Mesendoderm (in vitro differentiated cells): Measurements from ENCODE around the gene ZNF792.
"Not testable (repeated sequence)": the region's sequence is repeated elsewhere in the genome, so short reads cannot be mapped to it uniquely, and the experiment has no call there.

Experiments used
- DNase-seq: peaks from one replicate; pipeline ENCODE4 v3.0.0; 2013
- H2AK5ac ChIP-seq: 2 replicates; pipeline ENCODE4 v1.6.1; 2013; ENCODE audit warnings: low read length, inconsistent platforms
- H2BK120ac ChIP-seq: 2 replicates; pipeline ENCODE4 v1.6.1; 2013; ENCODE audit warnings: low read depth, mild to moderate bottlenecking, low read length, moderate library complexity, mixed read lengths
- H2BK15ac ChIP-seq: replicated peaks from 2 replicates; pipeline ENCODE4 v1.6.1; 2013; ENCODE audit warnings: low read depth, mild to moderate bottlenecking, moderate library complexity
- H2BK5ac ChIP-seq: 2 replicates; pipeline ENCODE4 v1.6.1; 2013; ENCODE audit warnings: low read length, inconsistent platforms
- H3K18ac ChIP-seq: 2 replicates; pipeline ENCODE4 v1.6.1; 2013; ENCODE audit warnings: mild to moderate bottlenecking, low read length, mixed read lengths
- H3K23ac ChIP-seq: one replicate; pipeline ENCODE4 v1.6.1; 2013; ENCODE audit warnings: low read length
- H3K27ac ChIP-seq: 2 replicates; pipeline ENCODE4 v1.5.1; 2013; ENCODE audit warnings: low read depth, mild to moderate bottlenecking, inconsistent platforms, low read length, moderate library complexity
- H3K27me3 ChIP-seq: 2 replicates; pipeline ENCODE4 v1.6.1; 2013; ENCODE audit warnings: low read length, control low read depth, mild to moderate bottlenecking, inconsistent platforms; ENCODE audit not compliant: insufficient read depth, poor library complexity
- H3K36me3 ChIP-seq: 2 replicates; pipeline ENCODE4 v1.6.1; 2013; ENCODE audit warnings: low read length, inconsistent platforms; ENCODE audit not compliant: control insufficient read depth, insufficient read depth
- H3K4ac ChIP-seq: one replicate; pipeline ENCODE4 v1.6.1; 2013; ENCODE audit warnings: low read depth, mild to moderate bottlenecking, low read length, moderate library complexity
- H3K4me1 ChIP-seq: 2 replicates; pipeline ENCODE4 v1.6.1; 2013; ENCODE audit warnings: low read depth, low read length, inconsistent platforms; ENCODE audit not compliant: control insufficient read depth
- H3K4me2 ChIP-seq: 2 replicates; pipeline ENCODE4 v1.6.1; 2013; ENCODE audit warnings: low read length
- H3K4me3 ChIP-seq: 2 replicates; pipeline ENCODE4 v1.5.1; 2013; ENCODE audit warnings: mild to moderate bottlenecking, low read length
- H3K56ac ChIP-seq: one replicate; pipeline ENCODE4 v1.6.1; 2013; ENCODE audit warnings: low read length
- H3K79me1 ChIP-seq: 2 replicates; pipeline ENCODE4 v1.6.1; 2013; ENCODE audit warnings: low read length, inconsistent platforms
- H3K79me2 ChIP-seq: 2 replicates; pipeline ENCODE4 v1.6.1; 2013; ENCODE audit warnings: mild to moderate bottlenecking, low read length; ENCODE audit not compliant: control insufficient read depth, insufficient read depth
- H3K9ac ChIP-seq: 2 replicates; pipeline ENCODE4 v1.6.1; 2013; ENCODE audit warnings: low read length, inconsistent platforms
- H4K5ac ChIP-seq: one replicate; pipeline ENCODE4 v1.6.1; 2013; ENCODE audit warnings: low read length
- H4K8ac ChIP-seq: one replicate; pipeline ENCODE4 v1.6.1; 2013; ENCODE audit warnings: low read depth, mild to moderate bottlenecking, control low read depth, low read length, moderate library complexity
- WGBS: extraction: QIAGEN DNeasy Blood & Tissue Kit; methylation state at CpG from one replicate; pipeline ENCODE4 v1.1.7; 2013; ENCODE audit warnings: low lambda C conversion rate, missing lambda C conversion rate; ENCODE audit not compliant: insufficient coverage; ENCODE audit errors: extremely low coverage; 5-methylcytosine and 5-hydroxymethylcytosine counted together

The ZNF792 gene

DNA sequence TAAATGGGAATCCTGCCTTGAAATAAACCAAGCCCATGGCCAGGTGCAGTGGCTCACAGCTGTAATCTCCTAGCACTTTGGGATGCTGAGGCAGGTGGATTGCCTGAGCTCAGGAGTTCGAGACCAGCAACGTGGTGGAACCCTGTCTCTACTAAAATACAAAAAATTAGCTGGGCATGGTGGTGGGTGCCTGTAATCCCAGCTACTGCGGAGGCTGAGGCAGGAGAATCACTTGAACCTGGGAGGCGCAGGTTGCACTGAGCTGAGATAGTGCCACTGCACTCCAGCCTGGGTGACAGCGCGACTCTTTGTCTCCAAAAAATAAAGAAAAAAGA is 41.9 kb upstream of the ZNF792 start:
- not testable (repeated sequence) for H3K4me3 ChIP-seq, H2AK5ac ChIP-seq, H3K36me3 ChIP-seq, H2BK5ac ChIP-seq, H3K56ac ChIP-seq, H3K27me3 ChIP-seq, H4K5ac ChIP-seq, DNase-seq, H3K4ac ChIP-seq, H3K9ac ChIP-seq, H3K18ac ChIP-seq, H3K27ac ChIP-seq, H4K8ac ChIP-seq, H3K4me1 ChIP-seq, H3K4me2 ChIP-seq, H2BK15ac ChIP-seq, H3K23ac ChIP-seq, H2BK120ac ChIP-seq
- H3K79me2 ChIP-seq, result peaks cover 52% of the 10 kb centered on the region
- no CpG with 5 or more reads among the region's 6 CpGs for WGBS
- peaks cover 31% of the 10 kb centered on the region for H3K79me1 ChIP-seq

DNA sequence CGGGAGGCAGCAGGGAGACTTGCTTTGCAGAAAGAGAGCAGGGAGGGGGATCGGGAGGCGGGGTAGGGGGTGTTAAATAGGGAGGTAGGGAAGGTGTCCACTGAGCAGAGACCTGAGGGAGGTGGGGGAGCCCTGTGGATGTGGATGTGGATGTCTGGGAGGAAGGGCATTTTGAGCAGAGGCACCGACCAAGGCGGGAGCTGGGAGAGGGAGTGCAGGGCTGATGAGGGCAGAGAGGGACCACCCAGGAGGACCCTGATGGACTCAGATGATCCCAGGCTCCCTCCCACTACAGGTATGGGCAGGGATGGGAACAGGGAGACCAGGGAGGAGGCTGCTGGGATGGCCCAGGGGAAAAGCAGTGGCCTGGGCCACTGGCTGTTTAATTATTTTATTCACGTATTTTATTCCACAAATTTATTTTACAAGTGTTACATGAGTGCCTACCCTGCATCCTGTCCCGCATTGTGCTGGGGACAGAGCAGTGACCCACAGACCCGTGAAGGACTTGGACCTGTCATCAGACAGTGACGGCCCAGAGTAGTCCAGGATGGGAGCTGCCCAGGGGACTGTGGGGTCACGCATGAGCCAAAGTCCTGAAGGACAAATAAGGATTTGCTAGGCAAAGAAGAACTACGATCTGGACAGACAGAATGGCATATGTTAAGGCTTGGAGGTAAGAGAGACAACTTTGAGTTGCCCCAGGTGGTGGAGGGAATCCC is 41.4 kb upstream of the ZNF792 start:
- no peak for DNase-seq
- Histone ChIP-seq H2BK15ac (no peak overlapping the region), H3K27me3 (no peaks in the 10 kb centered on the region), H3K27ac (no peak overlapping the region), H2BK5ac (no peak overlapping the region), H4K5ac (no peak overlapping the region), H4K8ac (no peak overlapping the region), H3K79me1 (peaks cover 31% of the 10 kb centered on the region), H3K9ac (no peak overlapping the region), H3K4me2 (no peak overlapping the region), H3K36me3 (peaks cover 5% of the 10 kb centered on the region), H3K23ac (no peak overlapping the region), H3K18ac (no peak overlapping the region), H2BK120ac (no peak overlapping the region), H3K56ac (no peak overlapping the region), H3K79me2 (peaks cover 57% of the 10 kb centered on the region), H2AK5ac (no peak overlapping the region), H3K4me1 (peaks cover 6% of the 10 kb centered on the region), H3K4me3 (no peak overlapping the region), H3K4ac (no peak overlapping the region)
- no CpG with 5 or more reads among the region's 11 CpGs for WGBS

DNA sequence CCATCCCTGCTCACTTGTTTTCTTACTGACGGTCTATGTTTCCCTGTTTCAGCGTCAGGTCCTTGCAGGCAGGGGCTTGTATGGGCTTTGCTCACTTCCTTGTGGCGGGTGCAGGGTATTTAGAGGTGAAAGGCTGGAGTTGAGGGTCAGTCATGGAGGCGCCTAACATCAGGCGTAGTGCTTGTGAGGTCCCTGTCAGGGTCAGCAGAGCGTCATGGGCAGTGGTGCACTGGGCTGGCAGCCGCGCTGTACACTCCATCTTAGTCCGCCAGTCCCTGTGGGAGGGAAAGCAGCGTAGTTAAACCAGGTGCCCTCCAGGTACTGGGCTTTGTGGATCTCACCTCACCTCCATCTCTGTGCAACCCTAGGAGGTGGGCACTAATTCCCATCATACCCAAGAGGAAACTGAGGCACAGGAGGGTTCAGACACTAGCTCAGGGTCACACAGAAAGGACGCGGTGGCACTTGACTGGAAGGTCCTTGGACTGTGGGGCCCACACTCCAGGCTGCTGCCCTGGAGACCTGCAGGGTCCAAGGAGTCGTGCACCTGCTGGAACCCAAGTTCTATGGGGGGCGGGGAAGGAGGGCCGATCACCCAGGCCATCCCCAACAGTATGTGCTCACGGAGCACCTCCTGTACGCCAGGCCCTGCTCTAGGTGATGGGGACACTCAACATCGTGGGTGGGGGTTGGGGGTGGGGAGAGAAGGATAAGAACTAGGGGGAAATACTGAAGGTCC is 40.7 kb upstream of the ZNF792 start:
- Histone ChIP-seq H3K18ac (no peak overlapping the region), H2AK5ac (no peak overlapping the region), H4K8ac (no peak overlapping the region), H3K79me2 (peaks cover 57% of the 10 kb centered on the region), H2BK5ac (no peak overlapping the region), H4K5ac (no peak overlapping the region), H3K79me1 (peaks cover 31% of the 10 kb centered on the region), H3K9ac (no peak overlapping the region), H3K23ac (peak overlapping the region; percentile 73), H2BK15ac (no peak overlapping the region), H2BK120ac (no peak overlapping the region), H3K27ac (no peak overlapping the region), H3K36me3 (peaks cover 5% of the 10 kb centered on the region), H3K27me3 (no peaks in the 10 kb centered on the region), H3K4me3 (no peak overlapping the region), H3K4ac (no peak overlapping the region), H3K56ac (no peak overlapping the region), H3K4me1 (peaks cover 6% of the 10 kb centered on the region), H3K4me2 (no peak overlapping the region)
- WGBS, result no CpG with 5 or more reads among the region's 18 CpGs
- DNase-seq, result no peak

DNA sequence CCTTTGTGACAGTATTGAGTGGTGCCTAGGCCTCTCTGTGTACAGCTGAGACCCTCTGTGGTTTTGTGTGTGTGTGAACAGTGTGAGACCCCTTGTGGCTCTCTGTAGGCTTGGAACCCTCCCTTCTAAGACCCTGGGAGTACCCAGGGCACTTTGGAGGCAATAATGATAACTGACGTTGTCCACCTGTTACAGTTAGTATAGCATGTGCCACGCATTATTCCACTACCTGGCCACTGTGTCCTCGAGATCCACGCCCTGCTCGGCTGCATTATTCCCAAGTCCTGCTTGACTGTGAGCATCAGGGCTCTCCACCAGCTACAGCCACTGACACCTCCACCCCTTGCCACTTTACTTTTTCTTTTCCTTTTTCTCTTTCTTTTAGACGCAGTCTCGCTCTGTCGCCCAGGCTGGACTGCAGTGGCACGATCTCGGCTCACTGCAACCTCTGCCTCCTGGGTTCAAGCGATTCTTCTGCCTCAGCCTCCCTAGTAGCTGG is 38.1 kb upstream of the ZNF792 start:
- H3K79me1 ChIP-seq, result peaks cover 31% of the 10 kb centered on the region
- H3K27me3 ChIP-seq, result no peaks in the 10 kb centered on the region
- peaks cover 5% of the 10 kb centered on the region for H3K36me3 ChIP-seq
- no peak overlapping the region for H4K8ac ChIP-seq
- peaks cover 9% of the 10 kb centered on the region for H3K4me1 ChIP-seq
- H2BK15ac ChIP-seq, result no peak overlapping the region
- H2BK120ac ChIP-seq, result no peak overlapping the region
- H2AK5ac ChIP-seq, result no peak overlapping the region
- H3K4me3 ChIP-seq, result no peak overlapping the region
- no peak overlapping the region for H3K4ac ChIP-seq
- peak overlapping the region; percentile 22 for H3K56ac ChIP-seq
- H3K23ac ChIP-seq, result no peak overlapping the region
- no peak for DNase-seq
- peak overlapping the region; percentile 26 for H3K4me2 ChIP-seq
- H3K27ac ChIP-seq, result no peak overlapping the region
- no peak overlapping the region for H2BK5ac ChIP-seq
- H3K79me2 ChIP-seq, result peaks cover 57% of the 10 kb centered on the region
- H4K5ac ChIP-seq, result no peak overlapping the region
- no CpG with 5 or more reads among the region's 11 CpGs for WGBS
- peak overlapping the region; percentile 50 for H3K9ac ChIP-seq
- H3K18ac ChIP-seq, result no peak overlapping the region

DNA sequence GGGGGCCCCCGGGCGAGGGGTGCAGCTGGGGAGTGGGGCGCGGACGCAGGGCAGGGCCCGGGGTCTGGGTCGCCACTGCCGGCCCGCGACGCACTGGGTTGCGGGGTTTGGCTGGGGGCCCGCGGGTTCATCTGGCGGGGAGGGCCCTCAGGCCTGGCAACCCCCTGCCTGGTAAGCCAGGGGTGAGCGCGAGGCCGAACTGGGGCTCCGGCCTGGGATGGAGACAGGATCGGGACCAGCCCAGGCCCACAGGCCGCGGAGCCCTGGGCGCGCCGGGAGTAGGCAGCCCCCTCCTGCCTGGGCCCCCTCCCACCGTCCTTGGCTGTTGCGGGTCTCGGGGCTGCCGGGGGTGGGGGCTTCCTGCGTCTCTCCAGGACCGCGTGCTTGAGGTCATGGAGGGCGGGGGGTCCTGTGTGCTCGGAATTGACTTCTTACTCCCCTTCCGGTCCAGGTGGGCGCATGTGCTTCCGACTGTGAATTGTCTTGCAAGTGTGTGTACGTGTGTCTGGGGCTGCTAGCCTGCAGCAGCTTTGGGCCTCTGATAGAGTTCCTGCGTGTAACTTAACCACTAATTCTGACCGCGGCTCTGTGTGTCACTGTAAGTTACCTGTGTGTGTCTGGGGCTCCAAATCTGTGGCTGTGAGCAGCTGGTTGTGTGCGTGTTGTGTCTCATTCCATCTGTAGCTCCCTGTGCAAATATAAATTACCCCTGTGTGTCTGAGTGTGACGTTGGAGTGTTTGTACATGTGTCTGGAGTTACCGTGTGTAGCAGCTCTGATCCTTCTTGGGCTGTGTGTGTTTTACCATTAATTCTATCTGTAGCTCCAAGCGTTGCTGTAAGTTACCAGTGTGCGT is 36.8 kb upstream of the ZNF792 start:
- Histone ChIP-seq H3K9ac (peak overlapping the region; percentile 99), H3K79me2 (peaks cover 48% of the 10 kb centered on the region), H3K23ac (peak overlapping the region; percentile 66), H4K8ac (peak overlapping the region; percentile 77), H2BK120ac (peak overlapping the region; percentile 56), H2BK15ac (no peak overlapping the region), H3K18ac (peak overlapping the region; percentile 95), H3K4ac (peak overlapping the region; percentile 98), H3K36me3 (peaks cover 3% of the 10 kb centered on the region), H4K5ac (no peak overlapping the region), H2AK5ac (peak overlapping the region; percentile 95), H3K4me2 (peak overlapping the region; percentile 99), H3K27ac (peak overlapping the region; percentile 66), H3K4me1 (peaks cover 9% of the 10 kb centered on the region), H3K56ac (peak overlapping the region; percentile 98), H3K27me3 (no peaks in the 10 kb centered on the region), H3K4me3 (peak overlapping the region; percentile 96), H2BK5ac (peak overlapping the region; percentile 70), H3K79me1 (peaks cover 23% of the 10 kb centered on the region)
- no CpG with 5 or more reads among the region's 46 CpGs for WGBS
- DNase-seq, result peak; percentile 66
